Heart left ventricle (tissue), 13 donors: ENCODE measurements around the gene CYGB.
"Not testable (repeated sequence)": the region's sequence is repeated elsewhere in the genome, so short reads cannot be mapped to it uniquely, and the experiment has no call there.

ENCODE experiments used
- CTCF ChIP-seq, 12 donors: fragments of 200-600 bp; sonication (generic) in 4 of 12; IDR thresholded peaks; one replicate each; pipeline versions ENCODE4 v1.5.0 to v1.8.0; 2018 to 2022; ENCODE audit warnings: antibody characterized with exemption in 12 of 12, mild to moderate bottlenecking in 5 of 12
- POLR2A ChIP-seq, 2 donors: fragments of 450-650 bp; IDR thresholded peaks; one replicate each; pipeline ENCODE4 v1.6.1; 2017; ENCODE audit warnings: antibody characterized with exemption in 2 of 2, mild to moderate bottlenecking in 2 of 2, moderate library complexity in 2 of 2
- donor health status: ischemic (EF 13 %, LVEDD 7.1; RV severe dilation, severe dysfunction).
- donor health status: DM: no; HTN: yes; CAD: no.
- donor health status: DM: no; HTN: no; CAD: no.
- donor health status: ischemic (EF 25% LVEDD 6.9; RV normal size, moderate dysfunction).
- donor health status: ischemic (EF 25% LVEDD 5.7; RV mildly dilated, moderate dysfunction).
- donor health status: ischemic (EF 35%, LVEDD 5.7; RV mildly dilated, moderate dysfunction).
- donor health status: nonischemic (EF 11% LVEDD 7.7; RV severe dilation, severe dysfunction).
- donor health status: DM: yes; HTN: yes; CAD: no.
- donor health status: PGD.
- donor health status: ischemic (EF 29% LVEDD 5.4; RV normal size, mild dysfunction).
- donor health status: nonischemic (EF 23%, LVEDD 6.1; RV moderate dilation, normal function).

GRCh38 chr17:76564991-76565727 lies 27.6 kb upstream of the CYGB start:
- not testable (repeated sequence) for TF ChIP-seq CTCF, POLR2A (IDR thresholded peaks at IDR 0.05)
